Umbilical cord (tissue), 2 donors: ENCODE data around the gene CORT. TPM values are rescaled to one million over a fixed set of nuclear protein-coding genes. Genes with fewer than 3 reads are reported as not detected.
"Not testable (repeated sequence)": the region's sequence is repeated elsewhere in the genome, so short reads cannot be mapped to it uniquely, and the experiment has no call there.

Source experiments
- DNase-seq: peaks from one replicate; pipeline ENCODE4 v3.0.0-alpha.2; 2015; ENCODE audit warnings: low spot score
- total RNA-seq: library from RNA; depleted of rRNA; stranded (reverse); fragments of >200 nt; gene quantifications from one replicate; pipeline ENCODE4 v1.2.3, GENCODE V29; 2014; ENCODE audit warnings: low replicate concordance; ENCODE audit not compliant: insufficient read depth

CORT gene
- not detected for total RNA-seq

DNA sequence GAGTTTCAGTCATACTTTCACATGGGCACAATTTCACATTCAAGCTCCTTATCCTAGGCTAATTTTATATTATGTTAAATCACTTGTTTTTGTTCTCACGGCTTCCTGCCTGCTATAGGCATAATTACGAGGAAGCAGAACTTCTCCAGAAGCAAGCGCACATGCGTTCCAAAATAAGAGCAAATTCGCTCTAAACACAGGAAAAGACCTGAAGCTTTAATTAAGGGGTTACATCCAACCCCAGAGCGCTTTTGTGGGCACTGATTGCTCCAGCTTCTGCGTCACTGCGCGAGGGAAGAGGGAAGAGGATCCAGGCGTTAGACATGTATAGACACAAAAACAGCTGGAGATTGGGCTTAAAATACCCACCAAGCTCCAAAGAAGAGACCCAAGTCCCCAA, at the start of gene CORT:
TSS of gene CORT (plus strand) at position 281 of the 400 bp plus-strand sequence. CDS start 193 bp downstream, outside the sequence.
- no peak for DNase-seq

- no peak for DNase-seq
Observed at GRCh38 chr1:10401281-10401680, 48.5 kb upstream of the CORT start.

- DNase-seq: no peak
Observed at GRCh38 chr1:10402729-10403274, 47.0 kb upstream of the CORT start.

DNA sequence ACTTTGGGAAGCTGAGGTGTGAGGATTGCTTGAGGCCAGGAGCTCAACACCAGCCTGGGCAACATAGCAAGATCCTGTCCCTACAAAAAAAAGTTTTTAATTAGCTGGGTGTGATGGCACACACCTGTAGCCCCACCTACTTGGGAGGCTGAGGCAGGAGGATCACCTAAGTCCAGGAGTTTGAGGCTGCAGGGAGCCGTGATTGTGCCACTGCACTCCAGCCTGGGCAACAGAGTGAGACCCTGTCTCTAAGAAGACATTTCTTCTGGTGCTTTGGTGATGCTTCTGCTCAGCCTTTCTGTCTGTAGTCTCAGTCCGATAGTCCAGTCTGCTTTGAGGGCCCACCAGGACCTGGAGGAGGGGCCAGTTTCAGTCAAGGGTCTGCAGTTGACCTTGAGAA, 42.6 kb upstream of the CORT start:
- no peak for DNase-seq

- peak; percentile 19 for DNase-seq
Observed at GRCh38 chr1:10415211-10415930, 34.5 kb upstream of the CORT start.

DNA sequence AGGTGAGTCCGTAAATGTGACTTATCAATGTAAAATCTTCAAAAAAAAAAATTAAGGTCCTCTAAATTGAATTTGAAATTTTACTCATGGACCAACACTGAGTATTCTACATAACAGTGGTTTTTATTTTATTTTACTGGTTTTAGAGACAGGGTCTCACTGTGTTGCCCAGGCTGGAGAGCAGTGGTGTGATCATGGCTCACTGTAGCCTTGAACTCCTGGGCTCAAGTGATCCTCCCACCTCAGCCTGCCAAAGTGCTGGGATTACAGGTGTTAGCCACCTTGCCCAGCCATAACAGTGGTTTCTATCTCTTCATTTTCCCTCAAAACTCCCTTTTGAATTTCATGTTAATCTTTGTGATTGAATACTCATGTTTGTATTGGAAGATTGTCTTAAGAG, 33.9 kb upstream of the CORT start:
- not testable (repeated sequence) for DNase-seq

GRCh38 chr1:10418741-10419140, 31.1 kb upstream of the CORT start:
- DNase-seq: not testable (repeated sequence)

- DNase-seq: no peak
Observed at GRCh38 chr1:10419351-10419750, 30.5 kb upstream of the CORT start.

- no peak for DNase-seq
Observed at GRCh38 chr1:10421637-10422036, 28.2 kb upstream of the CORT start.

GRCh38 chr1:10424034-10424433, 25.8 kb upstream of the CORT start:
- DNase-seq: peak; percentile 30

GRCh38 chr1:10424651-10425050, 25.2 kb upstream of the CORT start:
- no peak for DNase-seq

DNA sequence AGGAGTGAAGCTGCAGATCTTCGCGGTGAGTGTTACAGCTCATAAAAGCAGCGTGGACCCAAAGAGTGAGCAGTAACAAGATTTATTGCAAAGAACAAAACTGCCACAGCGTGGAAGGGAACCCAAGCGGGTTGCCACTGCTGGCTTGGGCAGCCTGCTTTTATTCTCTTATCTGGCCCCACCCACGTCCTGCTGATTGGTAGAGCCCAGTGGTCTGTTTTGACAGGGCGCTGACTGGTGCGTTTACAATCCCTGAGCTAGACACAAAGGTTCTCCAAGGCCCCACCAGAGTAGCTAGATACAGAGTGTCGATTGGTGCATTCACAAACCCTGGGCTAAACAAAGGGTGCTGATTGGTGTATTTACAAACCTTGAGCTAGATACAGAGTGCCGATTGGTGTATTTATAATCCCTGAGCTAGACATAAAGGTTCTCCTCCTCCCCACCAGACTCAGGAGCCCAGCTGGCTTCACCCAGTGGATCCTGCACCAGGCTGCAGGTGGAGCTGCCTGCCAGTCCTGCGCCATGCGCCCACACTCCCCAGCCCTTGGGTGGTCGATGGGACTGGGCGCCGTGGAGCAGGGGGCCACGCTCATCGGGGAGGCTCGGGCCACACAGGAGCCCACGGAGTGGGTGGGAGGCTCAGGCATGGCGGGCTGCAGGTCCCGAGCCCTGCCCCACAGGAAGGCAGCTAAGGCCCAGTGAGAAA, 23.9 kb upstream of the CORT start:
- DNase-seq: not testable (repeated sequence)

DNA sequence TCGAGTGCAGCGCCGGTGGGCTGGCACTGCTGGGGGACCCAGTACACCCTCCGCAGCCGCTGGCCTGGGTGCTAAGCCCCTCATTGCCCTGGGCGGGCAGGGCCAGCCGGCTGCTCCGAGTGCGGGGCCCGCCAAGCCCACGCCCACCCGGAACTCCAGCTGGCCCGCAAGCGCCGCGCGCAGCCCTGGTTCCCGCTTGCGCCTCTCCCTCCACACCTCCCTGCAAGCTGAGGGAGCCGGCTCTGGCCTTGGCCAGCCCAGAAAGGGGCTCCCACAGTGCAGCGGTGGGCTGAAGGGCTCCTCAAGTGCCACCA, 23.3 kb upstream of the CORT start:
- DNase-seq: not testable (repeated sequence)

GRCh38 chr1:10428984-10429383, 20.8 kb upstream of the CORT start:
- DNase-seq: no peak

- peak; percentile 29 for DNase-seq
Observed at GRCh38 chr1:10429868-10430215, 20.0 kb upstream of the CORT start.

DNA sequence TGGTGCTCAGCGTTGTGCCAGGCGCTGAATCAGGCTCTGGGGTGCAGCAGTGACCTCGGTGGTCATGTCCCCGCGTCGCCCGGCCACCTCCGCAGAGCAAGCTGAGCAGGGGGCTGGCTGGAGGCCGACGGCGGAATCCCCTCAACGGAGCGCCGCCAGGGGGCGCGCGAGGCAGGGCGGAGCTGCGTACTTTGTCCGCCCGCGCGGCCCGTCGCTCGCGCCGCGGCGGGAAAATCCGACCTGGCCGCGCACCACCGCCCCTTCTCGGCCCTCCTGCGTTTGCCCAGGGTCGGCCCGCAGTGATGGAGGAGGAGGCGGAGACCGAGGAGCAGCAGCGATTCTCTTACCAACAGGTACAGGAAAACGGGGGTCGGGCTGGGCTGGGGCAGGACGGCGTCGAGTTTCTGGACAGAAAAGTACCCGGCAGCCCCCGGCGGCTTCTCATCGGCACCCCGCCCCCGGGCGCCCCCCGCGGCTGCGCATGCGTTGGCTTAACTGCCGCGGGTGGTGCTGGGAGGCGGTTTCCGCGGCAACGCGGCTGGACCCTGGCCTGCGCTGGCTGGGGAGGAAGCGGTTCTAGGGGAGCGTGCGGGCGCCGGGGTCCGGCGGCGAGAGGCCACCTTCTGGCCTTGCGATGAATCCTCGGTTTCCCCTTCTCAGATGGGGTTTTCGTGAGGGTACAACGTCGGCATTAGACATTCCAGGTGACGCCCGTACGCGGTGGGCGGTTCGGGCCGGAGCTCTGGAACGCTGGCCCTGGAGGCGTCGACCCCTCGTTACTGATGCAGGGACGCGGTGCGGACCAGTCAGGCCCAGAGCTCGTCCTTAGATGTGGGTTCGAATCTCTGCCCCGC, 19.4 kb upstream of the CORT start, which contains the start of gene CENPS:
TSS of gene CENPS (plus strand) at position 218 of the 854 bp plus-strand sequence. CDS start at position 303, 85 bp downstream.
- DNase-seq: peak; percentile 95

DNA sequence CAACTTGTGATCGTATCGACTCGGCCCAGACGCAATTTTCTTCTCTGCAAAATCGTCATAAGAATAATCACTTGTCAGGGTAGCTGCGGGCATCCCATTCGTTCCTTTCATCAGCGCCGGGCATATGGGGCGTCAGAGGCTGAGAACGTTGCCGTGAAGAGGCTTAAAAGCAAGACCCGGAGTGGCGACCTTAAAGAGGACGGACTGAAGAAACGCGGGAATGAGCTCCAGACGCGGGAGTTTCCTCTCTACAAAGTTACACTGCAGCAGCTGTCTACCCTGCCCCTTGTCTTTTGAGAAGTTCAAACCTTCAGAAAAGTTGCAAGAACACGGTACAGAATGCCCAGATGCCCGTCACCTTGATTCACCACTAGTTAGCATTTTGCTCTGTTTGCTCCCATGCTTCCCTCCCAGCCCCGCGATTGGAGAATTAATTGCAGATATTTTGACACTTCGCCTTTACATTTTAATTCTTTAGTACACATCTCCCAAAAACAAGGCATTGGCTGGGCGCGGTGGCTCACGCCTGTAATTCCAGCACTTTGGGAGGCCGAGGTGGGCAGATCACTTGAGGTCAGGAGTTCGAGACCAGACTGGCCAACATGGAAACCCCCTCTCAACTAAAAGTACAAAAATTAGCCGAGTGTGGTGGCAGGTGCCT, 18.6 kb upstream of the CORT start:
- DNase-seq: no peak

GRCh38 chr1:10432910-10433700, 16.7 kb upstream of the CORT start:
- no peak for DNase-seq

DNA sequence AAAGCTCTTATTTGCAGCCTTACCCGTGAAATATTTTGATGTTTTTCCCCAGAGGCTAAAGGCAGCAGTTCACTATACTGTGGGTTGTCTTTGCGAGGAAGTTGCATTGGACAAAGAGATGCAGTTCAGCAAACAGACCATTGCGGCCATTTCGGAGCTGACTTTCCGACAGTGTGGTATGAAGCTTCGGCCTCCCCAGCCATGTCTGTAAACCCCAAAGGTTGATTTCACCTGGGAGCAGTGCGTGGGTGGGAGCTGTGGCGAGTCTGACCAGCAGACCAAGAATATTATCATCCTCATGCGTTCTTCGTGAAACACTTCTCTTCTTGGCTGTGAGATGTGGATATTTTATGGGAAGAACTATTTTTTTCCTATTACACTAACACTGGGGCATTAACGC, 16.0 kb upstream of the CORT start:
- no peak for DNase-seq

DNA sequence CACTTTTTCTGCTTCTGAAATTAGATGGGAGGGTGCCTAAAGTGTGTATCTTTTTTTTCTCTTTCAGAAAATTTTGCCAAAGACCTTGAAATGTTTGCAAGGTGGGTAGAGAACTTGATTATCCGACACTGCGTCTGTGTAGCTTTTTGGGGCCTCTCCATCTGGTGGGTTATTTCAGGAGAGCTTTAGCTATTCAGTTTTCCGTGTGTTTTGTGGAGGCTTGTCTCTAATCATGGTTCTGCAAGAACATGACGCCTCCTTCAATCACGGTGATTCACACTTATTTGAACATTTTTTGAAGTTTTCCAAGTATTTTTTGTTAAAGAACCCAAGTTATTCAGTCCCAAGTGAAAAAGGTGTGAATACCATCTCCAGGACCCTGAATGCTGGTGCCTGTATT, 15.2 kb upstream of the CORT start:
- no peak for DNase-seq

- DNase-seq: no peak
Observed at GRCh38 chr1:10437052-10437451, 12.8 kb upstream of the CORT start.
